Mesenteric fat pad (tissue), 1 donor: ENCODE data around the gene RNU7-1. TPM values are rescaled to one million over a fixed set of nuclear protein-coding genes. Genes with fewer than 3 reads are reported as not detected.

ENCODE experiments used
- DNase-seq: peaks from one replicate; pipeline ENCODE4 v3.0.0-alpha.2; 2020; ENCODE audit warnings: low spot score
- total RNA-seq: library from RNA; stranded (reverse); fragmentation: NEBNext Ultra II Directional; extraction: Animal tissue kit (Norgen Biotek cat#: 25700); gene quantifications from one replicate; pipeline ENCODE4 v1.2.1, GENCODE V29; 2021
- donor health status: DM: yes; HTN: yes; CAD: no.

Gene RNU7-1
- total RNA-seq, 1 donor from 2014 or later, result not detected

- no peak for DNase-seq
These were observed 8.7 kb downstream of the RNU7-1 start for GRCh38 chr12:6952121-6952862.

- no peak for DNase-seq
These were observed 9.3 kb downstream of the RNU7-1 start for GRCh38 chr12:6952863-6953441.

- DNase-seq, result no peak
These were observed 10.1 kb downstream of the RNU7-1 start for GRCh38 chr12:6953442-6954315.

GRCh38 chr12:6954316-6955107, 10.9 kb downstream of the RNU7-1 start:
- no peak for DNase-seq

GRCh38 chr12:6955108-6956020, 11.7 kb downstream of the RNU7-1 start:
- DNase-seq, result no peak

- no peak for DNase-seq
These were observed 12.6 kb downstream of the RNU7-1 start for GRCh38 chr12:6956021-6956727.

- DNase-seq, result no peak
These were observed 13.6 kb downstream of the RNU7-1 start for GRCh38 chr12:6957151-6957701.

GRCh38 chr12:6957741-6958608, 14.4 kb downstream of the RNU7-1 start:
- no peak for DNase-seq

- no peak for DNase-seq
These were observed 15.0 kb downstream of the RNU7-1 start for GRCh38 chr12:6958609-6959057.

- DNase-seq, result no peak
These were observed 15.6 kb downstream of the RNU7-1 start for GRCh38 chr12:6959058-6959804.

- no peak for DNase-seq
These were observed 16.4 kb downstream of the RNU7-1 start for GRCh38 chr12:6959805-6960592.

GRCh38 chr12:6960593-6961277, 17.1 kb downstream of the RNU7-1 start:
- no peak for DNase-seq

- DNase-seq, result no peak
These were observed 17.7 kb downstream of the RNU7-1 start for GRCh38 chr12:6961278-6961694.

- no peak for DNase-seq
These were observed 18.2 kb downstream of the RNU7-1 start for GRCh38 chr12:6961695-6962284.

- no peak for DNase-seq
These were observed 18.8 kb downstream of the RNU7-1 start for GRCh38 chr12:6962285-6963015.
